Measurements from ENCODE around the gene PPP4R2. TPM values are rescaled to one million over a fixed set of nuclear protein-coding genes. Genes with fewer than 3 reads are reported as not detected.
"Not testable (repeated sequence)": the region's sequence is repeated elsewhere in the genome, so short reads cannot be mapped to it uniquely, and the experiment has no call there.

The PPP4R2 gene
- total RNA-seq, 1 experiment from 2014 or later, result 67.7 TPM

DNA sequence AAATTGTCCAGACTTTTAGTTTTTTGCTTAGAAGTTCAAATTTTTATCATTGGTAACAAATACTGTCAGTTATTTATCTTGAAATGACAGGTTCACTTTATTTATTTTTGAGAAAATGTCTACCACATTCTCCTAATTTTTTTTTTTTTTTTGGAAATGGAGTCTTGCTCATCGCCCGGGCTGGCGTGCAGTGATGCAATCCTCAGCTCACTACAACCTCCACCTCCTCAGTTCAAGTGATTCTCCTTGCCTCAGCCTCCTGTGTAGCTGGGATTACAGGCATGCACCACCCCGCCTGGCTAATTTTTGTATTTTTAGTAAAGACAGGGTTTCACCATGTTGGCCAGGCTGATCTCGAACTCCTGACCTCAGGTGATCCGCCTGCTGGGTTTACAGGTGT is 48.8 kb downstream of the PPP4R2 start:
- in situ Hi-C loops (cut with HindIII; ENCODE audit: low pct_unique_long_range_greater_than_20kb, low sequenced_read_pairs), result no loop called here
- DNase-seq (ENCODE audit: low read depth, low spot score), result no peak

DNA sequence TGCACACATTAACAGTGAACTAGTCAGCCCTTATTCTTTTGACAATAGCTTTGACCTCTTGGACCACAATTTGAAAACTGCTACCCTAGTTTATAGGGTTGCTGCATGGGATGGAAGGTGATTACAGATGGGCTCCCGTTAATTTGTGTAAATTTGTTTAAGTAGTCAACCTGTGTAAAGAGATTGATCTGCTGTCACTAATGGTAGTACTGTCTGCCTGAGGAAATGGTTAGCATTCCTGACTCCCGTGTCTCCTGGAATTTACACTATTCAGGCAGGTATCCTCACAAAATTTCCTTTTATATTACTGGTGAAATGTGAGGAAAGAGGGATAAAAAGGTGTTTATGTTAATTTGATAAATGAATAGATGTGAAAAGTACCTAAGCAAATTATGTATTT is 49.6 kb downstream of the PPP4R2 start:
- in situ Hi-C loops (cut with HindIII; ENCODE audit: low pct_unique_long_range_greater_than_20kb, low sequenced_read_pairs), result no loop called here
- no peak for DNase-seq (ENCODE audit: low read depth, low spot score)

DNA sequence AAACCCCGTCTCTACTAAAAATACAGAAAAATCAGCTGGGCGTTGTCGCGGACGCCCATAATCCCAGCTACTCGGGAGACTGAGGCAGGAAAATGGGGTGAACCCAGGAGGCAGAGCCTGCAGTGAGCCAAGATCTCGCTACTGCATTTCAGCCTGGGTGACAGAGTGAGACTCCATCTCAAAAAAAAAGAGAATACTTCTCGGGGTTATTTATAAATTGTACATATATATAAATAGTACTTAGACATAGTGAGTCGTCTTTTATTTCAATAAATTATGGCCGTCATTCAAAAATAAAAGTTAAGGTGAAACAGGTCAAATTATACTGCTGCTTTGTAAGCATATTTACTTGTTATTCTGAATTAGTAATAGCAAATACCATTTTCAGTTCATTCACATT is 52.7 kb downstream of the PPP4R2 start:
- no peak for DNase-seq (ENCODE audit: low read depth, low spot score)
- in situ Hi-C loops (cut with HindIII; ENCODE audit: low pct_unique_long_range_greater_than_20kb, low sequenced_read_pairs), result no loop called here

DNA sequence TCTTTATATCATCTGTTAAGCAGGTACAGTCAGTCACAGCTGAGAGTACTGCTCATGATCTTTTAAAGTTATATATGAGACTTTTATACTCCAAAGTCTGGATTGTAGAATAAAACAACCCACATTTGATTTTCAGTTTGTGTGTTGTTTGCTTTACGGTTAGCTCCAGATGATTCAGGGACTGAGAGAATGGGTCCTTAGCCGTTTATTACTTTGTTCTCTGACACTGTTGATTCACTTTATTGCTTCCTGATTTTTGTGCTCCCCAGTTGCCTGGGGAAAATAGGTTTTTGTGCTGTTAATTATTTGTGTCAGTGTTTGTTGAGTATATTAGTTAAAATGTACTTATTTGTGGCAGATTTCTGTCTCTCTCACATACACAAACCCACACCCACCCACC is 56.2 kb downstream of the PPP4R2 start:
- no peak for DNase-seq (ENCODE audit: low read depth, low spot score)
- in situ Hi-C loops (cut with HindIII; ENCODE audit: low pct_unique_long_range_greater_than_20kb, low sequenced_read_pairs), result loop anchor here (25.0 kb wide), 1 partner anchor 116 kb away; no protein-coding TSS in a partner anchor

DNA sequence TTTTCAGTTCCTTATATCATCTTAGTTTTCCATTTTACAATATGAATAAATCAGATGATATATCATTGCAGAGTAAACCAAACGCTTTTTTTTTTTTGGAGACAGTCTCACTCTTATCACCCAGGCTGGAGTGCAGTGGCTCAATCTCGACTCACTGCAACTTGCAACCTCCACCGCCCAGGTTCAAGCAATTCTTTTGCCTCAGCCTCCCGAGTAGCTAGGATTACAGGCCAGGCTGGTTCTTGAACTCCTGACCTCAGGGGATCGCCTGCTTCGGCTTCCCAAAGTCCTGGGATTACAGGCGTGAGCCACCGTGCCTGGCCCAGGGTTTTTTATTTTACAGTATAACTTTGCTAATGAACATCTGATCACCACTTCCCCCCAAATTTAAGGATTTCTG is 59.0 kb downstream of the PPP4R2 start:
- in situ Hi-C loops (cut with HindIII; ENCODE audit: low pct_unique_long_range_greater_than_20kb, low sequenced_read_pairs), result loop anchor here (25.0 kb wide), 1 partner anchor 118 kb away; no protein-coding TSS in a partner anchor
- DNase-seq (ENCODE audit: low read depth, low spot score), result no peak

DNA sequence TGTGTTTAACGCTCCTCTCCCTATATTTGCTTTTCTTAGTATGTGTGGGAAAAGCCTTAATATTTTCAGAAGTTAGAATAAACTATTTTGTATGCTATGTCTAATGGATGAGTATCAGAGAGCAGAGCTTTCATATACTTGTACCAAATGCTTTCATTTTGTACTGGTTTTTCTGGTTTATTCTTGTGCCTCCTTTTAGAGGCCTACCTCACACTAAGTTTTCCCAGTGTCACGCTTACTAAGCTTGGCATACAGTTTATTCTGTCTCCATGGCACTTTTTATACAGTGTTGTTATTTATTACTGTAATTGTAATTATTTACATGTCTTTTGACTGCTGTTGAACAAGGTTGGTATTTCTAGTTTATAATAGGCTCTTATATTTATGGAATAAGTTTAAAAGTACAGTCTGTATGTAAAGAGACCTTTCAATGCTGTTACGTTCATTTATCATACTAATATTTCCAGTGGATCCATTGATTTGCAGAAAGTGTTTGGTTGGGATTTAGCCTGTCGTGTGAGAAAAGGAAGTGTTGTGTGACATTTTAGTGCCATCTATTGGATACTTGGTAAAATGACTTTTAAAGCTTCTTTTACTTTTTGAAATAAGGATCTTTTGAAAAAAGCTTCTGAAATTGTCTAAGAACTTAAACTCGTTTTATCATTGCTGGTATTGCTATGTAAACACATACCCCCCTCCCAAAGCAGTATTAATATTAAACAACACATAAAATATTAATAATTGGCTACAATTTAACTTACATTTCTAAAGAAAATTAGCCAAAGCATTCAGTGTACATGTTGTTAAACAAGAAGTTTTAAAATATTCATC is 59.6 kb downstream of the PPP4R2 start:
- in situ Hi-C loops (cut with HindIII; ENCODE audit: low pct_unique_long_range_greater_than_20kb, low sequenced_read_pairs), result loop anchor here (25.0 kb wide), 1 partner anchor 119 kb away; no protein-coding TSS in a partner anchor
- DNase-seq (ENCODE audit: low read depth, low spot score), result peak; percentile 67

DNA sequence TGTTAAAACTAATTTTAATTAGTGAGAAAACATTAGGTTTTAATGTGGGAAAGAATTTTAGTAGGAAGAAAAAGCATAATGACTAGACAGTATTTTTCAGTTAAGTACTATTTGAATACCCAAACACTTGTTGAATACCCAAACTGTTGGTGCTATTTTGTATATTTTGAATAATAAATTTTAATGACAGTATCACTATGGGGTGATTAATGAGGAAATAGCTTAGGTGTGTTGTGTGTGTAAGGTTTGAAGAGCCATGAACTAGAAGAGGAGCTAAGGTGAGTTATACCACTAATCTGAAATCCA is 60.2 kb downstream of the PPP4R2 start:
- in situ Hi-C loops (cut with HindIII; ENCODE audit: low pct_unique_long_range_greater_than_20kb, low sequenced_read_pairs), result loop anchor here (25.0 kb wide), 1 partner anchor 119 kb away; no protein-coding TSS in a partner anchor
- DNase-seq (ENCODE audit: low read depth, low spot score), result no peak

DNA sequence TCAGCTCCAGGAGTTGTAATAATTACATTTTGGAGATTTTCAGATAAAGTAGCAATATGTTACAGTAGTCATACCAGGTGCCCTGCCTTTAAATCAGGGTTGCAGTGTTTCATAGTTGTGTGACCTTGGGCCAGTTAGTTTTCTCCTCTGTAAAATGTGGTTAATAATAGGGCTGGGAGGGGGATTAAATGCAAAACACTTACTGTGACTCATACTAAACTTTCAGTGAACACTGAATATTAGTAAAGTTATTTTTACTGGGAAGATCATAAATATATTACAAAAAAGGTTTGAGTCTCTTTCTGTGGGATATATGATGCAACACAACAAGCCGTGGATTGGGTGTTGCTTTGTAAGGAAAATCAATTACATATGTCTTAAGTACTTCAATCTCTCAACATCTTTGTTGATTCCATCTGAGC is 63.7 kb downstream of the PPP4R2 start:
- no peak for DNase-seq (ENCODE audit: low read depth, low spot score)
- in situ Hi-C loops (cut with HindIII; ENCODE audit: low pct_unique_long_range_greater_than_20kb, low sequenced_read_pairs), result loop anchor here (25.0 kb wide), 1 partner anchor 123 kb away; no protein-coding TSS in a partner anchor

DNA sequence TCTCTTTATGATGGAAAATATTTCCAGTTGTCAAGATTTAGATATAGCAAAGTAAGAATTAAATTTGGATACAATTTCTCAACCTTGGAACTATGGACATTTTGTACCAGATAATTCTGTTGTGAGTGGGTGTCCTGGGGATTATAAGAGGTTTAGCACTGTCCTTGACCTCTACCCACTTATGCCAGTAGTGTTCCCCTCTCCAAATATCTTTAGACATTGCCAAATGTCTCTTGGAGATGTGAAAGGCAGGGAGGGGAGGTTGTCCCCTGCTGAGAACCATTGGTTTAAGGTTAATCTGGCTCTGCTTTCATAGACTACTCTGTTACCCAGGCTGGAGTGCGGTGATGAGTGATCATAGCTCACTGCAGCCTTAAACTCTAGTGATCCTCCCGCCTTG is 64.8 kb downstream of the PPP4R2 start, which contains the start of gene EBLN2:
Gene EBLN2 (plus strand): TSS at position 244 of the 400 bp plus-strand sequence. CDS start 423 bp downstream, outside the sequence.
- in situ Hi-C loops (cut with HindIII; ENCODE audit: low pct_unique_long_range_greater_than_20kb, low sequenced_read_pairs), result loop anchor here (25.0 kb wide), 1 partner anchor 124 kb away; no protein-coding TSS in a partner anchor
- DNase-seq (ENCODE audit: low read depth, low spot score), result no peak

DNA sequence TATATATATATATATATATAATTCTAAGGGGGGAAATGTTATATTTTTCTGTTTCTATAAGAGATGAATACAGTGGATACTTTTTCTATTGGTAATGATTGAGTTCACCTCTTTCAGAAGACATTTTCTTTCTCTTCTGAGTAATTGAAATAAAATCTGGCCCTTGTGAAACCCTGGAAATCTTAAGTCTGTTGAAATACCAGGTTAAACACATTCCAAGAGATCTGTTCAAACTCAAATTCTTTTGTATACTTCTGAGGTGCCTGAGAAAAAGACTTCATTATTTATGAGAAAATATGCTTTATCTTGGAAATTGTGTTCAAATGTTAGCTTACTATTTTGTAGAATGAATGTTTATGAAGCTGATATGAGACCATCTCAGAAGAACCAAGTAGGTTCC is 69.6 kb downstream of the PPP4R2 start:
- not testable (repeated sequence) for DNase-seq (ENCODE audit: low read depth, low spot score)
- in situ Hi-C loops (cut with HindIII; ENCODE audit: low pct_unique_long_range_greater_than_20kb, low sequenced_read_pairs), result loop anchor here (25.0 kb wide), 1 partner anchor 129 kb away; no protein-coding TSS in a partner anchor

DNA sequence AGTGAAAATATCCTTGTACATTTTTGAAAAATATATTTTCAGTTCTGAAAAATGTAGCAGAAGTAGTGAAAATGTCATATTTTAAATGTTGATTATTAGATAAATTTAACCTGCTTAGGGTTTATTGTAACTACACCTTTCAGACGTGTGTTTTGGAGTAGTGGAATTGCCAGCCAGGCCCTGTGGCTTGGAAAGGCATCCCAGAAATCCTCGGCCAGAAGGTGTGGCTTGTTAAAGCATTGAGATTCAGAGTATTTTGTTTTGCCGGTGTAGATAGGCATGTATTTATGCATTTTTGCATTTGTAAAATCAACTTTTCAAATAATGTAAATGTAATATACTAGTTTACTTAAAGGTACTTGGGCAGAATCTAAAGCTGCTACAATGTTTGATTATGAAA is 71.8 kb downstream of the PPP4R2 start:
- DNase-seq (ENCODE audit: low read depth, low spot score), result no peak
- in situ Hi-C loops (cut with HindIII; ENCODE audit: low pct_unique_long_range_greater_than_20kb, low sequenced_read_pairs), result loop anchor here (25.0 kb wide), 1 partner anchor 131 kb away; no protein-coding TSS in a partner anchor

DNA sequence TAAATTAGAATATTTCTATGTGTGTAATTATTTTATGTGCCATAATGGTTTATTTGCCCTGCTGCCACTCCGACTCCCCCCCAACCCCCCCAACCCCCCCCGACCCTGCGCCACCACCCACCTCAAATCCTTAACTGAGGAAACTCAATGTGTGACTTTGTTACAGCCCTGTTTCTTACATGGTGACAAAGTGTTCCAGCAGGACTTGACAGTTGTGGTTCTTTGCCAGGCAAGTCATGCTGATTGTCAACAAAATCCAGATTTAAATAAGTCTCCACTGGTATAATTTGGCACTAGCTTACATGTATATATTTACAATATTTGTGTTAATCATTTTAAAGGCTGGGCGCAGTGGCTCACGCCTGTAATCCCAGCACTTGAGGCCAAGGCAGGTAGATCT is 72.6 kb downstream of the PPP4R2 start:
- no peak for DNase-seq (ENCODE audit: low read depth, low spot score)
- in situ Hi-C loops (cut with HindIII; ENCODE audit: low pct_unique_long_range_greater_than_20kb, low sequenced_read_pairs), result loop anchor here (25.0 kb wide), 1 partner anchor 132 kb away; no protein-coding TSS in a partner anchor

DNA sequence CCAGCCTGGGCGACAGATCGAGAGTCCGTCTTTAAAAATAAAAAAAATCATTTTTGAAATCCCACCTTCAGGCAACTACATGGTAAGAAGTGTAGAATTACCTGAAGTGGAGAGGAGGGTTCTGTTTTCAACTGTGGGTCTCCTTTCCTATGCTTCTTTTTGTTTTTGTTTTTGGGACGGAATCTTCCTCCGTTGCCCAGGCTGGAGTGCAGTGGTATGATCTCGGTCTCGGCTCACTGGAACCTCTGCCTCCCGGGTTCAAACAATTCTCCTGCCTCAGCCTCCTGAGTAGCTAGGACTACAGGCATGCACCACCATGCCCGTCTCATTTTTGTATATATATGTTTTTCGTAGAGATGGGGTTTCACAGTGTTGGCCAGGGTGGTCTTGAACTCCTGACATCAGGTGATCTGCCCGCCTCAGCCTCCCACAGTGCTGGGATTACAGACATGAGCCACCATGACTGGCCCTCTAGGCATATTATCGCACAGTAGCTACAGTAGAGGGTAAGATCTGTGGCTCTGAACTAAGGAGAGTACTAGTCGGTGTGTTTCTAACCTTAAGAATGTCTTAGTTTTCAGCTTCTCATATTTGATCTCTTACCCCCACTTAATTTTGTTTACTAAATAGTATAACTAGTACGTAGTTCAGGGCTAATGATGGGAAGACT is 73.3 kb downstream of the PPP4R2 start:
- DNase-seq (ENCODE audit: low read depth, low spot score), result no peak
- in situ Hi-C loops (cut with HindIII; ENCODE audit: low pct_unique_long_range_greater_than_20kb, low sequenced_read_pairs), result loop anchor here (25.0 kb wide), 1 partner anchor 133 kb away; no protein-coding TSS in a partner anchor

DNA sequence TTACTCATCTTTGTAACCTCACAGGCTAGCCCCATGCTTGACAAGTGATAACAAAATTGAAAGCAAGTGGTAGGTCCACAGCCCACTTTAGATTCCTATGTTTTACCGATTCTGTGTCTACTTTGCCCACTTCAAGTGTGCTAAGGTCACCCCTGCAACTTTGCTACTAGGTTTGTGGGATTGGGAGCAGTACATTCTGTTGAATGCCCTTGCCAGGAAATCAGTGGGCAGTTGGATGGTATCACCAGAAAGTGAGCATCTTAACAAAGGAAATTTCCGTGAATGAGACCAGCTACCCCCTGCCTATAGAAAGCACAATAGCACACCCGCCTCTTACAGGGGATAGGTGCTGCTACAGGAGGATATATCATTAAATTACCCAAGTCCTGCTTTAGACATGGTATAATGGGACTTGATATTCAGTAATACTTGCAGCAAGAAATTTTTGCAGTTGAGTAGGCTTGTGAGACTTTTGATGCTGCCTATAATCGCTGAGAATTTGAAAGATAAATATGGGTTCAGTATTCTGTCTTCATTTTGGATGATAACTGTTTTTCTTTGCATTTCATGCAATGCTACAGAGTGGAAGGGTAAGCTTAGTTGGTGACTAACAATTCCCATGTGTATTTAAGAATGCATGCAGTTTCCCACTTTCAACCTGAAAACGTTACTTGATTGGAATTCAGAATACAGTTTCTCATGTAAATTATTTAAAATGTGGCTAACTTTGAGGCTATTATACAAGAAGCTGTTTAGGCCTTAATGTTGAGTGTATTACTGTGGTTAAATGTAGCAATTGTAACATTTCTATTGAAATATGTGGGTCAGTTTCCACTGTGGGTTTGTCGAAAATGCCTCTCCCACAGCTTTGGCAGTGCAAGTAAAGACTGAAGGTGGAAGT is 74.3 kb downstream of the PPP4R2 start:
- no peak for DNase-seq (ENCODE audit: low read depth, low spot score)
- in situ Hi-C loops (cut with HindIII; ENCODE audit: low pct_unique_long_range_greater_than_20kb, low sequenced_read_pairs), result loop anchor here (25.0 kb wide), 1 partner anchor 134 kb away; no protein-coding TSS in a partner anchor

DNA sequence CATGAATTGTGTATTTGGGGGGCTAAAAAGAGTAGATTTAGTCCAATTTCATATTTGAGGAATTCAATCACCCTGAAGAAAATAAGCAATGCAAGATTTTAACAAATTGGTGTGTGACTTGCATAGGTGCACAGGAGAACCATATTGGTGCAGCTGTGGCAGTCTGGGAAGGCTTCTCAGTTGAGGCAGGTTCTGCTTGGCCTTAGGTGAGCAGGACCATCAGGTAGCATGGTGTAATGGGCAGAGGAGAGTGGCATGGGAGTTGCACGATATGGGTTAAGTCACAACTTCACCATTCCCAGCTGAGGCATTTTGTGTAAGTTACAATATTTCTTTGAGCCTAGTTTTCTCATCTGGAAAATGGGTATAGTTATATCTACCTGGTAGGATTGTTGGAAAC is 75.3 kb downstream of the PPP4R2 start:
- DNase-seq (ENCODE audit: low read depth, low spot score), result no peak
- in situ Hi-C loops (cut with HindIII; ENCODE audit: low pct_unique_long_range_greater_than_20kb, low sequenced_read_pairs), result loop anchor here (25.0 kb wide), 1 partner anchor 135 kb away; no protein-coding TSS in a partner anchor

DNA sequence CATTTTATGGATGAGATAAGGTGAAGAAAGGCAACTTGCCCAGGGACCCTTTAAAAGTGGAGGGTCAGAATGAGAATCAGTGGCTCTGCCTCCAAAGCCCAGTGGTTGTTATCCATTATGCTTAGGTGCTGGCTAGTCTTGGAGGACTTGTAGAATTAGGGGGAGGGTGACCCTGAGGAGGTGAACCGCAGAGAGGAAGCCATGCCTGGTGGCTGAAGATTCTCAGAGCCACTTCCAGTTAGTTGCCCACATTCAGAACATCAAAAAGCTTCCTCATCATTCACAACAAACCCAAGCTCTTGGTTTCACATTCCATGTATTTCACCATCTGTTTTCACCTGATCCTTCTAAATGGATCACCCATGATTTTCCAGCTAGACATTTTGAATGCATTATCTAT is 76.0 kb downstream of the PPP4R2 start:
- no peak for DNase-seq (ENCODE audit: low read depth, low spot score)
- in situ Hi-C loops (cut with HindIII; ENCODE audit: low pct_unique_long_range_greater_than_20kb, low sequenced_read_pairs), result loop anchor here (25.0 kb wide), 1 partner anchor 135 kb away; no protein-coding TSS in a partner anchor

DNA sequence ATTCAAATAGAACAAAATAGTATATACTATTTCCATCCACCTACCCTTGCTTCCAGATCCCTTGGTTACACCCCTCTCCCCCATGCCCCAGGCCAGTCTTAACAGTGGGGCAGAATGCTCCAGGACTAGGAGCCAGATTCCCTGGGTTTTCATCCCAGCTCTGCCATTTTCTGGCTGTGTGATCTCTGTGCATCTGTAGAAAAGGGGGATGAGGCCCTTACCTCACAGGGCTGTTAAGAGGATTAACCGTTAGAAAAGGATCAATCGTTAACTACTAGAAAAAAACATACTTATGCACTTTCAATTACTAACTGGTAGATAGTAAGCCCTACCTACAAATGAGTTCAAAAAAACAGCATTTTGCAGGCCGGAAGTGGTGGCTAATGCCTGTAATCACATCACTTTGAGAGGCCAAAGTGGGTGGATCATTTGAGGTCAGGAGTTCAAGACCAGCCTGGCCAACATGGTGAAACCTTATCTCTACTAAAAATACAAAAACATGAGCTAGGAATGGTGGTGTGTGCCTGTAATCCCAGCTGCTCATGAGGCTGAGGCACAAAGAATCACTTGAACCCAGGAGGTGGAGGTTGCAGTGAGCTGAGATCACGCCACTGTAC is 76.6 kb downstream of the PPP4R2 start:
- in situ Hi-C loops (cut with HindIII; ENCODE audit: low pct_unique_long_range_greater_than_20kb, low sequenced_read_pairs), result loop anchor here (25.0 kb wide), 1 partner anchor 136 kb away; no protein-coding TSS in a partner anchor
- no peak for DNase-seq (ENCODE audit: low read depth, low spot score)
